ENCODE results near the gene MARS1.

MARS1 gene

GRCh38 chr12:57531836-57532235 is 44.0 kb downstream of the MARS1 start:
- DNase-seq (ENCODE audit: low spot score) = no peak

- DNase-seq (ENCODE audit: low spot score) = no peak
Observed at GRCh38 chr12:57533108-57533507, 45.2 kb downstream of the MARS1 start.

- DNase-seq (ENCODE audit: low spot score) = no peak
Observed at GRCh38 chr12:57534250-57534649, 46.4 kb downstream of the MARS1 start.

GRCh38 chr12:57534991-57535543 is 47.2 kb downstream of the MARS1 start:
- no peak for DNase-seq (ENCODE audit: low spot score)

GRCh38 chr12:57535764-57536596 is 48.1 kb downstream of the MARS1 start:
- DNase-seq (ENCODE audit: low spot score) = no peak

- no peak for DNase-seq (ENCODE audit: low spot score)
Observed at GRCh38 chr12:57536597-57536942, 48.7 kb downstream of the MARS1 start.

GRCh38 chr12:57539134-57539768 is 51.4 kb downstream of the MARS1 start:
- no peak for DNase-seq (ENCODE audit: low spot score)

- peak; percentile 37 for DNase-seq (ENCODE audit: low spot score)
Observed at GRCh38 chr12:57541001-57541400, 53.1 kb downstream of the MARS1 start.

GRCh38 chr12:57541717-57542116 is 53.8 kb downstream of the MARS1 start:
- no peak for DNase-seq (ENCODE audit: low spot score)

GRCh38 chr12:57543581-57543980 is 55.7 kb downstream of the MARS1 start:
- no peak for DNase-seq (ENCODE audit: low spot score)

- DNase-seq (ENCODE audit: low spot score) = peak; percentile 76
Observed at GRCh38 chr12:57545809-57546437, 58.1 kb downstream of the MARS1 start.

GRCh38 chr12:57546438-57547287 is 58.8 kb downstream of the MARS1 start, which contains the start of gene DCTN2:
DCTN2 (minus strand) TSS chr12:57547192; CDS start chr12:57547063, 129 bp downstream.
- peak; percentile 97 for DNase-seq (ENCODE audit: low spot score)

- no peak for DNase-seq (ENCODE audit: low spot score)
Observed at GRCh38 chr12:57547288-57548012, 59.6 kb downstream of the MARS1 start.

GRCh38 chr12:57548013-57548315 is 60.1 kb downstream of the MARS1 start:
- DNase-seq (ENCODE audit: low spot score) = no peak

- DNase-seq (ENCODE audit: low spot score) = no peak
Observed at GRCh38 chr12:57548488-57548887, 60.6 kb downstream of the MARS1 start.

- DNase-seq (ENCODE audit: low spot score) = no peak
Observed at GRCh38 chr12:57549203-57549908, 61.5 kb downstream of the MARS1 start.

GRCh38 chr12:57549909-57550640 is 62.2 kb downstream of the MARS1 start, which contains the start of gene KIF5A:
KIF5A (plus strand) TSS chr12:57550044; CDS start chr12:57550272, 228 bp downstream.
- no peak for DNase-seq (ENCODE audit: low spot score)

GRCh38 chr12:57550641-57551549 is 63.0 kb downstream of the MARS1 start:
- DNase-seq (ENCODE audit: low spot score) = no peak
